OCI-LY7 (cell line): ENCODE data around the gene MAPK4.

Experiments used
- CTCF ChIP-seq: fragments of 200-600 bp; sonication (generic); conservative IDR thresholded peaks from 2 replicates; pipeline ENCODE4 v1.5.1; 2014; ENCODE audit warnings: mild to moderate bottlenecking, antibody characterized with exemption, low read length, moderate library complexity, mixed read lengths
- EZH2phosphoT487 ChIP-seq: fragments of 200-600 bp; sonication (generic); IDR thresholded peaks from 2 replicates; pipeline ENCODE4 v1.6.1; 2018; ENCODE audit warnings: low read depth, borderline replicate concordance, mild to moderate bottlenecking, mixed run types, antibody characterized with exemption, low read length, moderate library complexity, mixed read lengths

GRCh38 chr18:50697509-50697908 is 137.6 kb downstream of the MAPK4 start:
- no peak for TF ChIP-seq EZH2phosphoT487
- TF ChIP-seq CTCF = no peak
